Activated naive CD4-positive, alpha-beta T cell (primary cell): Measurements from ENCODE around the gene FAM20C.

Source experiments
- DNase-seq, 4 experiments: peaks; one replicate each; lab custom pipeline; 2025; lab: John Stamatoyannopoulos, UW

FAM20C gene

GRCh38 chr7:159370-160270, 32.8 kb upstream of the FAM20C start:
- DNase-seq: peak in 1 of 4 experiments; percentile 10

- no peak for DNase-seq
These were observed 31.2 kb upstream of the FAM20C start for GRCh38 chr7:160958-161725.

- DNase-seq: no peak
These were observed 29.6 kb upstream of the FAM20C start for GRCh38 chr7:162632-163297.

GRCh38 chr7:163298-163695, 29.1 kb upstream of the FAM20C start:
- DNase-seq: no peak

- DNase-seq: no peak
These were observed 28.1 kb upstream of the FAM20C start for GRCh38 chr7:163971-164881.

GRCh38 chr7:164882-165660, 27.3 kb upstream of the FAM20C start:
- no peak for DNase-seq

GRCh38 chr7:165661-166337, 26.6 kb upstream of the FAM20C start:
- no peak for DNase-seq

GRCh38 chr7:166338-167060, 25.9 kb upstream of the FAM20C start:
- DNase-seq: no peak

GRCh38 chr7:167090-167855, 25.1 kb upstream of the FAM20C start:
- DNase-seq: no peak

- DNase-seq: no peak
These were observed 24.2 kb upstream of the FAM20C start for GRCh38 chr7:167976-168791.

GRCh38 chr7:169276-170172, 22.8 kb upstream of the FAM20C start:
- DNase-seq: no peak

GRCh38 chr7:170551-171363, 21.6 kb upstream of the FAM20C start:
- no peak for DNase-seq

- DNase-seq: no peak
These were observed 20.9 kb upstream of the FAM20C start for GRCh38 chr7:171364-171904.

GRCh38 chr7:171912-172515, 20.4 kb upstream of the FAM20C start:
- DNase-seq: no peak
